ENCODE measurements around the gene PPP1R15B.
A peak's percentile ranks its signal among the peaks of the same experiment; 100 is the strongest.

DNA sequence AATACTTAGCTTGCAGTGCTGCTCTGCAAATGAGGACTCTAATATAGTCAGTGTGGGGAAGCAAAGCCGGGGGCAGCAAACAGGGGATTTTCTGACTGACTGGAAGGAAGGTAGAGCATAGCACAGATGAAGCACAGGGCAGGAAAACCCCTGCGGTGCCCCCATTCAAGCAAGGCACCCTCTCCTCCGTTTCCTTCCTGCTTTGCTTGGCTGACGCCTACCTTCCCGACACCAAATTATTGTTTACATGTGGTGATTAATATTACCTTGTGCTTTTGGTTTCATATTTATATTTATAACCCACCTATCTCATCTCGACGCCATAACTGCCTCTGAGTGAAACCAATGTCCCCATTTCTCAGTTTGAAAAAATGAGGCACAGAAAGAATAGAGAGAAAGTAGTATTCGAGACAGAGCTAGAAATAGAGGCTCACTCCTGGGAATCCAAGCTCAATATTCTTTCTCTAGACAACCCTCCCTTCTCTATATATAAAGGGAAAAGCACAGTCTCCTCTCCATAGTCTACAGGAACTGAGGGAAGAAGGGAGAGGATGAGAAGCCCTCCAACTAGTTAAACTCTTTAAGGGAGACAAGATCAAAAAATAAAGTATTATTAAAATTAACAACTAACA, 41.6 kb upstream of the PPP1R15B start:
- no peak for TF ChIP-seq YBX1 (IDR thresholded peaks at IDR 0.05)
- TF ChIP-seq, protein P1, sequence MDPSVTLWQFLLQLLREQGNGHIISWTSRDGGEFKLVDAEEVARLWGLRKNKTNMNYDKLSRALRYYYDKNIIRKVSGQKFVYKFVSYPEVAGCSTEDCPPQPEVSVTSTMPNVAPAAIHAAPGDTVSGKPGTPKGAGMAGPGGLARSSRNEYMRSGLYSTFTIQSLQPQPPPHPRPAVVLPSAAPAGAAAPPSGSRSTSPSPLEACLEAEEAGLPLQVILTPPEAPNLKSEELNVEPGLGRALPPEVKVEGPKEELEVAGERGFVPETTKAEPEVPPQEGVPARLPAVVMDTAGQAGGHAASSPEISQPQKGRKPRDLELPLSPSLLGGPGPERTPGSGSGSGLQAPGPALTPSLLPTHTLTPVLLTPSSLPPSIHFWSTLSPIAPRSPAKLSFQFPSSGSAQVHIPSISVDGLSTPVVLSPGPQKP (IDR thresholded peaks at IDR 0.05; ENCODE audit: low read depth, low read length): no peak
- TF ChIP-seq CHD2 (IDR thresholded peaks at IDR 0.05; ENCODE audit: borderline replicate concordance, low read depth, low read length): peak; percentile 43; the same call in 1 of the 2 replicates
- TF ChIP-seq, protein P2, sequence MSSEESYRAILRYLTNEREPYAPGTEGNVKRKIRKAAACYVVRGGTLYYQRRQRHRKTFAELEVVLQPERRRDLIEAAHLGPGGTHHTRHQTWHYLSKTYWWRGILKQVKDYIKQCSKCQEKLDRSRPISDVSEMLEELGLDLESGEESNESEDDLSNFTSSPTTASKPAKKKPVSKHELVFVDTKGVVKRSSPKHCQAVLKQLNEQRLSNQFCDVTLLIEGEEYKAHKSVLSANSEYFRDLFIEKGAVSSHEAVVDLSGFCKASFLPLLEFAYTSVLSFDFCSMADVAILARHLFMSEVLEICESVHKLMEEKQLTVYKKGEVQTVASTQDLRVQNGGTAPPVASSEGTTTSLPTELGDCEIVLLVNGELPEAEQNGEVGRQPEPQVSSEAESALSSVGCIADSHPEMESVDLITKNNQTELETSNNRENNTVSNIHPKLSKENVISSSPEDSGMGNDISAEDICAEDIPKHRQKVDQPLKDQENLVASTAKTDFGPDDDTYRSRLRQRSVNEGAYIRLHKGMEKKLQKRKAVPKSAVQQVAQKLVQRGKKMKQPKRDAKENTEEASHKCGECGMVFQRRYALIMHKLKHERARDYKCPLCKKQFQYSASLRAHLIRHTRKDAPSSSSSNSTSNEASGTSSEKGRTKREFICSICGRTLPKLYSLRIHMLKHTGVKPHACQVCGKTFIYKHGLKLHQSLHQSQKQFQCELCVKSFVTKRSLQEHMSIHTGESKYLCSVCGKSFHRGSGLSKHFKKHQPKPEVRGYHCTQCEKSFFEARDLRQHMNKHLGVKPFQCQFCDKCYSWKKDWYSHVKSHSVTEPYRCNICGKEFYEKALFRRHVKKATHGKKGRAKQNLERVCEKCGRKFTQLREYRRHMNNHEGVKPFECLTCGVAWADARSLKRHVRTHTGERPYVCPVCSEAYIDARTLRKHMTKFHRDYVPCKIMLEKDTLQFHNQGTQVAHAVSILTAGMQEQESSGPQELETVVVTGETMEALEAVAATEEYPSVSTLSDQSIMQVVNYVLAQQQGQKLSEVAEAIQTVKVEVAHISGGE (CRISPR knock-in tag; IDR thresholded peaks at IDR 0.05): no peak
- TF ChIP-seq, protein P3, sequence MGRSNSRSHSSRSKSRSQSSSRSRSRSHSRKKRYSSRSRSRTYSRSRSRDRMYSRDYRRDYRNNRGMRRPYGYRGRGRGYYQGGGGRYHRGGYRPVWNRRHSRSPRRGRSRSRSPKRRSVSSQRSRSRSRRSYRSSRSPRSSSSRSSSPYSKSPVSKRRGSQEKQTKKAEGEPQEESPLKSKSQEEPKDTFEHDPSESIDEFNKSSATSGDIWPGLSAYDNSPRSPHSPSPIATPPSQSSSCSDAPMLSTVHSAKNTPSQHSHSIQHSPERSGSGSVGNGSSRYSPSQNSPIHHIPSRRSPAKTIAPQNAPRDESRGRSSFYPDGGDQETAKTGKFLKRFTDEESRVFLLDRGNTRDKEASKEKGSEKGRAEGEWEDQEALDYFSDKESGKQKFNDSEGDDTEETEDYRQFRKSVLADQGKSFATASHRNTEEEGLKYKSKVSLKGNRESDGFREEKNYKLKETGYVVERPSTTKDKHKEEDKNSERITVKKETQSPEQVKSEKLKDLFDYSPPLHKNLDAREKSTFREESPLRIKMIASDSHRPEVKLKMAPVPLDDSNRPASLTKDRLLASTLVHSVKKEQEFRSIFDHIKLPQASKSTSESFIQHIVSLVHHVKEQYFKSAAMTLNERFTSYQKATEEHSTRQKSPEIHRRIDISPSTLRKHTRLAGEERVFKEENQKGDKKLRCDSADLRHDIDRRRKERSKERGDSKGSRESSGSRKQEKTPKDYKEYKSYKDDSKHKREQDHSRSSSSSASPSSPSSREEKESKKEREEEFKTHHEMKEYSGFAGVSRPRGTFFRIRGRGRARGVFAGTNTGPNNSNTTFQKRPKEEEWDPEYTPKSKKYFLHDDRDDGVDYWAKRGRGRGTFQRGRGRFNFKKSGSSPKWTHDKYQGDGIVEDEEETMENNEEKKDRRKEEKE (IDR thresholded peaks at IDR 0.05): no peak
- TF ChIP-seq JUND (IDR thresholded peaks at IDR 0.05; ENCODE audit: low read depth, low read length): no peak
- TF ChIP-seq, protein P4, sequence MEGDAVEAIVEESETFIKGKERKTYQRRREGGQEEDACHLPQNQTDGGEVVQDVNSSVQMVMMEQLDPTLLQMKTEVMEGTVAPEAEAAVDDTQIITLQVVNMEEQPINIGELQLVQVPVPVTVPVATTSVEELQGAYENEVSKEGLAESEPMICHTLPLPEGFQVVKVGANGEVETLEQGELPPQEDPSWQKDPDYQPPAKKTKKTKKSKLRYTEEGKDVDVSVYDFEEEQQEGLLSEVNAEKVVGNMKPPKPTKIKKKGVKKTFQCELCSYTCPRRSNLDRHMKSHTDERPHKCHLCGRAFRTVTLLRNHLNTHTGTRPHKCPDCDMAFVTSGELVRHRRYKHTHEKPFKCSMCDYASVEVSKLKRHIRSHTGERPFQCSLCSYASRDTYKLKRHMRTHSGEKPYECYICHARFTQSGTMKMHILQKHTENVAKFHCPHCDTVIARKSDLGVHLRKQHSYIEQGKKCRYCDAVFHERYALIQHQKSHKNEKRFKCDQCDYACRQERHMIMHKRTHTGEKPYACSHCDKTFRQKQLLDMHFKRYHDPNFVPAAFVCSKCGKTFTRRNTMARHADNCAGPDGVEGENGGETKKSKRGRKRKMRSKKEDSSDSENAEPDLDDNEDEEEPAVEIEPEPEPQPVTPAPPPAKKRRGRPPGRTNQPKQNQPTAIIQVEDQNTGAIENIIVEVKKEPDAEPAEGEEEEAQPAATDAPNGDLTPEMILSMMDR (IDR thresholded peaks at IDR 0.05 in 2 of 3, conservative IDR thresholded peaks at IDR 0.05 in 1 of 3; ENCODE audit: control insufficient read depth in 2 of 3, extremely low read depth in 1 of 3, insufficient read depth in 1 of 3, low read depth in 3 of 3, low read length in 3 of 3): no peak
- no peak for TF ChIP-seq RAD21 (IDR thresholded peaks at IDR 0.05; ENCODE audit: insufficient read depth, low read depth, low read length)
- no peak for TF ChIP-seq RCOR1 (conservative IDR thresholded peaks at IDR 0.05; ENCODE audit: low read depth, low read length)
- TF ChIP-seq EGR1 (IDR thresholded peaks at IDR 0.05; ENCODE audit: borderline replicate concordance in 1 of 2, low read depth in 2 of 2, low read length in 2 of 2): peak in 1 of 2 experiments; percentile 74; a peak in 1 of 3 replicates

Measured in GM12878 (cell line).